ENCODE measurements around the gene SATB2.

Gene SATB2

GRCh38 chr2:199457147-199458008 is at the start of gene SATB2:
Gene SATB2 (minus strand): TSS chr2:199457939. CDS start chr2:199456037, 1,902 bp downstream.
- no peak for DNase-seq

GRCh38 chr2:199505755-199506403 is 48.1 kb upstream of the SATB2 start:
- DNase-seq, result no peak

GRCh38 chr2:199503148-199503547 is 45.4 kb upstream of the SATB2 start:
- no peak for DNase-seq

GRCh38 chr2:199499005-199499404 is 41.3 kb upstream of the SATB2 start:
- DNase-seq, result no peak

- no peak for DNase-seq
Observed at GRCh38 chr2:199495147-199495546, 37.4 kb upstream of the SATB2 start.

GRCh38 chr2:199490049-199490448 is 32.3 kb upstream of the SATB2 start:
- no peak for DNase-seq

- DNase-seq, result peak; percentile 21 to 23
Observed at GRCh38 chr2:199488772-199489400, 31.1 kb upstream of the SATB2 start.

GRCh38 chr2:199485732-199486335 is 28.1 kb upstream of the SATB2 start:
- DNase-seq, result no peak

- DNase-seq, result no peak
Observed at GRCh38 chr2:199484927-199485326, 27.2 kb upstream of the SATB2 start.

- DNase-seq, result no peak
Observed at GRCh38 chr2:199480966-199481365, 23.2 kb upstream of the SATB2 start.

- DNase-seq, result no peak
Observed at GRCh38 chr2:199477277-199477834, 19.6 kb upstream of the SATB2 start.

GRCh38 chr2:199471443-199472057 is 13.8 kb upstream of the SATB2 start:
- no peak for DNase-seq

- no peak for DNase-seq
Observed at GRCh38 chr2:199470672-199471442, 13.1 kb upstream of the SATB2 start.

GRCh38 chr2:199470361-199470671 is 12.6 kb upstream of the SATB2 start:
- no peak for DNase-seq

- no peak for DNase-seq
Observed at GRCh38 chr2:199469514-199470360, 12.0 kb upstream of the SATB2 start.

- DNase-seq, result no peak
Observed at GRCh38 chr2:199468561-199469513, 11.1 kb upstream of the SATB2 start.

GRCh38 chr2:199467066-199467822 is 9.5 kb upstream of the SATB2 start:
- no peak for DNase-seq

GRCh38 chr2:199466692-199467065 is 8.9 kb upstream of the SATB2 start:
- DNase-seq, result no peak

Measured in activated CD4-positive, alpha-beta T cell treated with anti-CD3 and anti-CD28 coated beads, Interleukin-2, amount 50 U/mL, for 4 hours (primary cell).